ENCODE measurements around the gene CTNNAL1.
"Not testable (repeated sequence)": the region's sequence is repeated elsewhere in the genome, so short reads cannot be mapped to it uniquely, and the experiment has no call there.

CTNNAL1 gene

DNA sequence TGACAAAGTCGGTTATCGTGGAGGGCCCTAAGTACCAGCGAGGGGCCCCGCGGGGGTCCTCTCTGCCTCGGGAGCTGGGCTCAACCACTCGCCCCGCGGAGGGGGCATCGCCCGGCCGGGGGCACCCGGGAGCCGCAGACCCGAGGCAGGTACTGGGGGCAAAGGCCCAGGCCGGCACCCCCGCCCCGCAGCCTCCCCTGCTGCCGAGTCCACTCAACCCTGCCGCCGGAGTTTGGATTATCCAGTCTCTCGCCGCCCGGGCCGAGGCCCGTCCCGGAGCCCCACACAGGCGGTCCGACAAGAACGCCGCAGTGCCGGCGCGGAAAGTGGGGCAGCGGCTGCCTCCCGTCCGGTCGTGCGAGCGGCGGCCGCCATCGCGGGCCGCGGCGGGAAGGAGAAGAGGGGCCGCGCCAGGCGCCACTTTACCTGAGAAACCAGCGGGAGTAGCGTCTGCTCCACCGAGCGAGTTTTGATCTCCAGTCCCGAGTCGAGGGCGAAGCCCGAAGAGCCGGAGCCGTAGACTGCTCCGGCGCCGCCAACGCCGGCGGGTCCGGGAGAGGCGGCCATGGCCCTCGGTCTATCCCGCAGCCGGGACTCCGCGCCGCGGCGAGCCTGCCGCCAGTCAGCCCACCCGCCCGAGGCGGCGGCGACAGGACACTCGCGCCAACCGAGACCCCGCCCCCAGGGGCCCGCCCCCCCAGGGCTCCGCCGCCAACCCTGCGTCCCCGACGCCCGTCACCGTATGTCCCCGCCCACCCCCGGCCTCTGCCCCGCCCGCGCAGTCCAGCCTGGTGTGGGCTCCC lies at the start of gene CTNNAL1:
CTNNAL1 (minus strand) TSS at position 624 of the 803 bp plus-strand sequence; CDS start at position 567, 57 bp downstream.
- peak; percentile 81 to 90 for DNase-seq

DNA sequence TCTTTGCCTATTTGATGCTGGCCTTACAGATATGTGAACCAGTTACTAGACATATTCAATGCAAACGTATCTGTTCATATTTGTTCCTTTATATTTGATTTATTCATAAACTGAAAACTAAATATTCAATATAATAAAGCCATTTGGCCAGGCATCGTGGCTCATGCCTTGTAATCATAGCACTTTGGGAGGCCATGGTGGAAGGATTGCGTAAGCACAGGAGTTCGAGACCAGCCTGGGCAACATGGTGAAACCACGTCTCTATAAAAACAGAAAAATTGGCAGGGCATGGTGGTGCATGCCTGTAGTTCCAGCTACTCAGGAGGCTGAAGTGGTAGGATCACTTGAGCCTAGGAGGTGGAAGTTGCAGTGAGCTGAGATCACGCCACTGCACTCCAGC lies 49.2 kb upstream of the CTNNAL1 start:
- DNase-seq, result no peak

- no peak for DNase-seq
Measured at GRCh38 chr9:109060191-109060590, 46.9 kb upstream of the CTNNAL1 start.

DNA sequence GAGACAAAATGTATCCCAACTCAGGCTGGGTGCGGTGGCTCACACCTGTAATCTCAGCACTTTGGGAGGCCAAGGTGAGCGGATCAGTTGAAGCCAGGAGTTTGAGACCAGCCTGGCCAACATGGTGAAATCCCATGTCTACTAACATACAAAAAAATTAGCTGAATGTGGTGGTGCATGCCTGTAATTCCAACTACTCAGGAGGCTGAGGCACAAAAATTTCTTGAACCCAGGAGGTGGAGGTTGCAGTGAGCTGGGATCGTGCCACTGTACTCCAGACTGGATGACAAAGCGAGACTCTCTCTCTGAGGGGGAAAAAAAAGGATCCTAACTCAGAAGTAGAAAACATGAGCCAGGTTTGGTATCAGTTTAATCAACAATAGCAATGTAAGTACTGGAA lies 39.8 kb upstream of the CTNNAL1 start:
- not testable (repeated sequence) for DNase-seq

- DNase-seq, result no peak
Measured at GRCh38 chr9:109052416-109052815, 39.1 kb upstream of the CTNNAL1 start.

DNA sequence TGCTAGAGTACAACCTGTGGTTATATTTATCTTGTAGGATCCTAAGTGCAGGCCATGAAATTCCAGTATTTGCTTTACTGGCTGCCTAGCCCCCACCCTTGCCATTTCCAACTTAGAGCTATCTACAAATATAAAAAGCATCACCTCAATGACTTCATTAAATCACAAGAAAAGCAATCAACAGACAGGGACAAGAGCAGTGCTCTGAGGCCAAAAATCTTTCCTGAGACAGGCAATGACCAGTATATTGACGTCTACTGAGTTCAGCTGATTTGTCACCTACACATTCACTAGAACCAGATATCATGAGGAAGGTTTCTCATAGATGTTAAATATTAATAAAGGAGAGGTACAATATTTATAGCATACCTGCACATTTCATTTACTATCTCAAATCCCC lies 38.4 kb upstream of the CTNNAL1 start:
- DNase-seq, result no peak

GRCh38 chr9:109050444-109050843 lies 37.1 kb upstream of the CTNNAL1 start:
- DNase-seq, result no peak

GRCh38 chr9:109048822-109049221 lies 35.5 kb upstream of the CTNNAL1 start:
- no peak for DNase-seq

- DNase-seq, result no peak
Measured at GRCh38 chr9:109047259-109047658, 34.0 kb upstream of the CTNNAL1 start.

DNA sequence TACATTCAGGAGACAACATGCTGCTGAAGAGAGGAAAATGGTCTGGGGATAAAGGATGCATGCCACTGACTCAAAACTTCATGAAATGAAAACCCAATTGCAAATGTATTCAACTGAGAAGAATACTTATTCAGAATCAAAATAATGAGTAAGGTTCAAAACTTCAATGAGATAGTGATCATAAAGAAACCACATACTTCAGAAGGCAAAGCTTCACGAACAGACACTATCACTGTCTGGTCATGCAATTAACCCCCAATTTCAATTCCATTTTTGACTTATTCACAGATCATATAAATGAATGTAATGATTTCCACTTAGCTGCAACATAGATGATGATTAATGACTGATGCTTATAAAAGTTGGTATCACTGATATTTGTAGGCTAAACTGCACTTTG lies 33.0 kb upstream of the CTNNAL1 start:
- no peak for DNase-seq

DNA sequence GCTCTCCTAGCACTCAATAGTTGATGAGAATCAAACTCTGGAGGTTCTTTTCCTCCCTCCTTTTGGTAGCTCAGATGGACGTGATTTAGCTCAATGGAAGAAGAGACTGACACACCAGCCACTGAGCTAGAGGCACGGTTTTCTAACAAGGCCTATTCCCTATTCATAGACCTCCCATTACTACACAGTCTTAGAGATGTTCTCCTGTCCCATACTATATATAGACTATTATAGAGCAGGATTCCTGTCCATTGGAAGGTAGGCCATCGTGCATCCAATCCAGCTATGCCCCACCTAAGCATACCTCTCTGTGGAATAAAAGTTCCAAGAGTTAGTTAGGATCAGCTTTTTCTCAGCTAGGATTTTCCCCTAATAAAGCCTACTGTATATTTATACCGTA lies 30.3 kb upstream of the CTNNAL1 start:
- DNase-seq, result no peak

DNA sequence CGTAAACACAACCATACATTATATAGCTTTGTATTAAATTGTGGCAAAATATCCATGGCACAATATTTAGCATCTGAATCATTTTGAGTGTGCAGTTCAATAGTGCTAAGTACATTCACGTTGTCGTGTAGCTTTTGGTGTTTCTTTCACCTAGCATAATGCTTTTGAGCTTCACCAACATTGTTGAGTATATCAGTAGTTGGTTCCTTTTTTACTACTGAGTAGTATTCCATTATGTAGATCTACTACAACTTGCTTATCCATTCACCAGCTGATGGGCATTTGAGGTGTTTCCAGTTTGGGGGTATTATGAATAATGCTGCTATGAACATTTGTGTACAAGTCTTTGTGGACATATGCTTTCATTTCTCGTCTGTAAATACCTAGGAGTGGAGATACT lies 27.3 kb upstream of the CTNNAL1 start:
- no peak for DNase-seq

DNA sequence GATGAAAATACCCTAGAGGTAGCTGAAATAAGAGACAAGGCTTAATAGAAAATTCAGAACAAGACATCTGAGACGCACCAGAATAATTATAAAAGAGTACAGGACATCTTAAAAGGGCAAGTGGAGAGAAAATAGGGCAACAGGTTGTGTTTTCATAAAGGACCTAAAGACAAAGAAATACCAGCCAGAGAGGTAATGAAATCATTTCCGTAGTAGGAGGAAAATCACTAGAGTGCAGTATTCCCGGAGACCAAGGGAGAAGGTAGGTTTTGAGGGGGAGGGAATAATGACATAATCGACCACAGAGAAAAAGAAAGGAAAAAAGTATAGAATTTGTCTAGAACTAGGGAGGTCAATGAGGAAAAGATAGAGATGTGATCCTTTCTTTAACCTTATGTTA lies 26.2 kb upstream of the CTNNAL1 start:
- no peak for DNase-seq

DNA sequence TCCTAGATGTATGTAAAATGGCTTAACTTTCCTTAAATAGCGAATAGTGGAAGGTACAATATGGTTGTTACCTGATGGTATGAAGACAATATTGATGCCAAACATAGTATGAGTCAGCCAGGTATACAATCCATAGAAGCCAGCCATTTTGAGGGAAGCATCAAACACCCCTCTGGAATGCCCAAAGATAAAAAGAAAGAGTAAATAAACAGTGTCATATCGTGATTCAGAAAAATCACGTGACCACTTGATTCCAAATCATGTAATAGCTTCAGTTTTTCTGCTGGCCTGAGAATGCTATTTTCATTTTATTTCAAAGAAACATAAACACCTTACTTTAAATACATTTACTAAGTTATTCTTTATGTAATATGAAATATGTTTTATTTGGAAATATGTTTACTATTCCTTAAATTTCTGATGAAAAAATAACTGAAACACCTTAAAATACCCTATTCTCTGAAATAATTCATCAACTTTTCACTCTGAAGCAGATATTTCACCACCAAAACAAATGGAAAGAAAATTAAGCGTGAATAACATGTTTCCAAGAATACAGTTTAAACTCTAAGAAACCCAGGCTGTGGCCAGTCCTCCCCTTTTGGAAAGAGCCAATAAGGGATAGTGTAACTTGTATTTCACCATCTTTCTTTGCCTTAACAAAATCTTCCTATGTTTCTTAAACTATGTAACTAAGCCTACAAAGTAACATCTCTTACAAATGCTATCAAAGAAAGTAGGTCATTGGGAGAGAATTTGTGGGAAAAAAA lies 24.8 kb upstream of the CTNNAL1 start:
- no peak for DNase-seq

DNA sequence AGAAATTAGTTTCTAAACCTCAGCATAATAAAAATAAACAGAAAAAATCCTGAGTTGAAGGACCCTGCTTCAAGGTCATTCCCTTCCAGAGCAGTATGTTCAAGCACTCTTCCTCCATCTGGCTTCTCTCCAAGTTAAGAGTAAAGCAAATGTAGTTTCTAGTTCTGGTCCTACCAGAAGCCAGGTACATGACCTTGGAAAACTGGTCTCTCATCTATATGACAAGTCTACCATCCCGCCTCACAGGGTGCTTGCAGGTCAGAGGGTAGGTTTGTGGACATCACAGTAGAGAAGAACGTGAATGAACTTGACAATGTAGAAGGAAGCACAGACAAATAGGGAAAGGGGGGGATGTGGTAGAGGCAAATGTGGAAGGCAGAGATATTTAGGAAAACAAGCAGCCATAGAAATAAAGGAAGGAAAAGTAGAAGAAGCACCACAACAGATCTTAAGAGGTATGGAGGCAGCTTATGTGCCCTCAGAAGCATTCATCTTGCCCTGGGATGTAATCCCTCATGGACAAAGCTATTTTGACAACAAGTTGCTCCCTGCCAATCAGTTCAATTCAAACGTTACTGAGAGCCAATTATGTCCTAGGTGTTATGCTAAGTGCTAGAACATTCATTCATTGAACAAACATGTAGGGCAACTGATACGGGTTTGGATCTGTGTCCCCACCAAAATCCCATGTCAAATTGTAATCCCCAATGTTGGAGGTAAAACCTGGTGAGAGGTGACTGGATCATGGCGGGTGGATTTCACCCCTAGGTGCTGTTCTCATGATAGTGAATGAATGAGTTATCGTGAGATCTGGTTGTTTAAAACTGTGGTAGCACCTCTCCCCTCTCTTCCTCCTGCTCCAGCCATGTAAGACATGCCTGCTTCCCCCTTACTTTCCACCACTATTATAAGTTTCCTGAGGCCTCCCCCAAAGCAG lies 23.7 kb upstream of the CTNNAL1 start:
- no peak for DNase-seq

- DNase-seq, result no peak
Measured at GRCh38 chr9:109035684-109036423, 22.6 kb upstream of the CTNNAL1 start.

- no peak for DNase-seq
Measured at GRCh38 chr9:109033941-109034700, 20.8 kb upstream of the CTNNAL1 start.

DNA sequence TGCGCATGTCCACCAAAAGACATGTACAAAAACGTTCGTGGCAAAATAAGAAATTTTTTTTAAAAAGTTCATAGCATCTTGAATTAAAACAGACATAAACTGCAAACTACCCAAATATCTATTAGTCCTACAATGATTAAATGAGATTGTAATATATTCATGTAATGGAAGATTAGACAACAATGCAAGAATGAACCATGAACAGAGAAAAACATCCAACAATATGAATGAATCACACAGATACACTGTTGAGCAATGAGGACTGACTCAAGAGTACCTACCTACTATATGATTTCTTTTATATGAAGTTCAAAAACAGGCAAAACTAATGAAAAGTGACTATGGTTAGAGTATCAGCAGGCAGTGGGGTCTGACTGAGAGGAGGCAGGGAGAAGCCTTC lies 17.9 kb upstream of the CTNNAL1 start:
- no peak for DNase-seq

GRCh38 chr9:109030426-109030825 lies 17.1 kb upstream of the CTNNAL1 start:
- no peak for DNase-seq

- no peak for DNase-seq
Measured at GRCh38 chr9:109028457-109028856, 15.2 kb upstream of the CTNNAL1 start.

GRCh38 chr9:109027176-109027575 lies 13.9 kb upstream of the CTNNAL1 start:
- DNase-seq, result no peak

DNA sequence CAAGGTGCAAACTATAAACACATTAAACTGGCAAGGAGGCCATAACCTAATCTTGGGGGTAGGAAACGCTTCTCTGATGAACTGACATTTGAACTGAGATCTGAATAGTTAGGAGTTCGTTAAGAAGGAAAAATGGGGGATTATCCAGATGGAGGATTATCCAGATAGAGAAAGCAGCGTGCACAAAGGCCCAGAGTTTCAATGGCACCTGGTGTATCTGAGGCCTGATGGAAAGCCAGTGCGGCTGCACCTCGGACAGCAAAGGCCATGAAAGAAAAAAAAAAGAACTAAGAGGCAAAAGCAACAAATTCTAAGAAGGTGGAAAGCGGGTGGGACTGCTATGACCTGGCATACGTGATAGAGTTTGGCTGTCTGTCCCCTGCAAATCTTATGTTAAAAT lies 13.0 kb upstream of the CTNNAL1 start:
- DNase-seq, result no peak

All from NCI-H2081 (cell line).